K562 (cell line): Measurements from ENCODE around the gene MARK3. TPM values are rescaled to one million over a fixed set of nuclear protein-coding genes. Genes with fewer than 3 reads are reported as not detected.
A peak's percentile ranks its signal among the peaks of the same experiment; 100 is the strongest.

Experiments
- CBFB ChIP-seq: sonication (generic); formaldehyde crosslinking; IDR thresholded peaks from 2 replicates; pipeline ENCODE4 v1.4.0; 2020; ENCODE audit warnings: mild to moderate bottlenecking, missing genetic modification reagents
- CBX5 ChIP-seq: IDR thresholded peaks from 2 replicates; pipeline ENCODE4 v1.6.1; 2014; ENCODE audit warnings: low read depth, borderline replicate concordance
- ERF ChIP-seq: fragments of 450-650 bp; formaldehyde crosslinking; IDR thresholded peaks from 2 replicates; pipeline ENCODE4 v1.4.0; 2020; ENCODE audit warnings: mild to moderate bottlenecking, mixed read lengths
- MYC ChIP-seq, 2 experiments: fragments of 250-450 bp in 1 of 2; sonication (Bioruptor Pico) in 1 of 2; IDR thresholded peaks; 2 replicates each; pipeline versions ENCODE4 v1.5.1 to v1.6.1; 2012 to 2021; ENCODE audit warnings: low read depth in 2 of 2, borderline replicate concordance in 1 of 2, improper control_type of control experiment in 1 of 2, low read length in 1 of 2, mild to moderate bottlenecking in 1 of 2, moderate library complexity in 1 of 2
- NBN ChIP-seq: fragments of 450-650 bp; IDR thresholded peaks from 2 replicates; pipeline ENCODE4 v1.6.1; 2016; ENCODE audit warnings: low read depth, mild to moderate bottlenecking
- PCBP2 ChIP-seq: fragments of 200-400 bp; formaldehyde crosslinking; IDR thresholded peaks from 2 replicates; pipeline ENCODE4 v1.6.1; 2018; ENCODE audit warnings: low read length, low read depth, mild to moderate bottlenecking, moderate library complexity; ENCODE audit not compliant: poor library complexity, severe bottlenecking
- RNF2 ChIP-seq: sonication (generic); IDR thresholded peaks from 2 replicates; pipeline ENCODE4 v1.6.1; 2016
- SPI1 ChIP-seq: IDR thresholded peaks from 2 replicates; pipeline ENCODE4 v1.6.1; 2011; ENCODE audit warnings: low read depth, low read length, control low read depth, borderline replicate concordance
- ZEB2 ChIP-seq: fragments of 450-650 bp; IDR thresholded peaks from 2 replicates; pipeline ENCODE4 v1.6.1; 2016
- polyA plus RNA-seq, 8 experiments: library from polyadenylated mRNA; depleted of rRNA in 4 of 8; stranded (reverse) in 5 of 8; unstranded in 3 of 8; fragments of >200 nt; fragmentation: Nextera tagmentation in 2 of 8; fragmentation: Illumina TruSeq in 1 of 8; extraction: Ambion mirVana in 2 of 8; extraction: Trizol in 1 of 8; gene quantifications; 2 replicates each; pipeline versions ENCODE4 v1.2.1 to v1.2.3, GENCODE V29; 2011 to 2014; ENCODE audit warnings: inconsistent platforms in 1 of 8, missing spikeins in 1 of 8
- total RNA-seq, 7 experiments: library from RNA; depleted of rRNA in 6 of 7; stranded (reverse); fragments of >200 nt in 6 of 7; fragmentation: Illumina TruSeq in 2 of 7; extraction: Trizol in 2 of 7; gene quantifications; 2 replicates each; pipeline versions ENCODE4 v1.2.1 to v1.2.3, GENCODE V29; 2011 to 2021; ENCODE audit warnings: low replicate concordance in 1 of 7
- TF ChIP-seq, protein P1 (sequence below): fragments of 250-450 bp; sonication (Bioruptor Pico); IDR thresholded peaks from 2 replicates; pipeline ENCODE4 v1.8.0; 2022; ENCODE audit warnings: inconsistent platforms, mild to moderate bottlenecking, moderate library complexity, borderline replicate concordance
- TF ChIP-seq, protein P2 (sequence below): fragments of 450-650 bp; IDR thresholded peaks from one replicate; pipeline ENCODE4 v1.6.1; 2018; ENCODE audit warnings: mild to moderate bottlenecking, moderate library complexity; ENCODE audit not compliant: partially characterized antibody
- TF ChIP-seq, protein P3 (sequence below): fragments of 450-650 bp; formaldehyde crosslinking; IDR thresholded peaks from 2 replicates; pipeline ENCODE4 v1.4.0; 2020; ENCODE audit warnings: mild to moderate bottlenecking, mixed read lengths
- TF ChIP-seq, protein P4 (sequence below), 3 experiments: IDR thresholded peaks in 2 of 3; conservative IDR thresholded peaks in 1 of 3; 2 replicates each; pipeline ENCODE4 v1.5.1; 2011 to 2012; ENCODE audit warnings: low read length in 3 of 3, mild to moderate bottlenecking in 3 of 3, control low read depth in 2 of 3, improper control_type of control experiment in 1 of 3, inconsistent platforms in 1 of 3, low read depth in 1 of 3, mixed read lengths in 1 of 3, moderate library complexity in 1 of 3; ENCODE audit not compliant: insufficient read depth in 2 of 3
- TF ChIP-seq, protein P5 (sequence below), 2 experiments: fragments of 450-650 bp; IDR thresholded peaks; 2 replicates each; pipeline ENCODE4 v1.6.1; 2018; ENCODE audit warnings: mild to moderate bottlenecking in 2 of 2, low read depth in 1 of 2; ENCODE audit not compliant: partially characterized antibody in 2 of 2

The MARK3 gene
- total and polyA plus RNA-seq, 9 of the 15 experiments (the other 6 are each of a cell fraction or from before 2014, with no cell fraction given) = 10.1 to 68.7 (median 56.3) TPM

DNA sequence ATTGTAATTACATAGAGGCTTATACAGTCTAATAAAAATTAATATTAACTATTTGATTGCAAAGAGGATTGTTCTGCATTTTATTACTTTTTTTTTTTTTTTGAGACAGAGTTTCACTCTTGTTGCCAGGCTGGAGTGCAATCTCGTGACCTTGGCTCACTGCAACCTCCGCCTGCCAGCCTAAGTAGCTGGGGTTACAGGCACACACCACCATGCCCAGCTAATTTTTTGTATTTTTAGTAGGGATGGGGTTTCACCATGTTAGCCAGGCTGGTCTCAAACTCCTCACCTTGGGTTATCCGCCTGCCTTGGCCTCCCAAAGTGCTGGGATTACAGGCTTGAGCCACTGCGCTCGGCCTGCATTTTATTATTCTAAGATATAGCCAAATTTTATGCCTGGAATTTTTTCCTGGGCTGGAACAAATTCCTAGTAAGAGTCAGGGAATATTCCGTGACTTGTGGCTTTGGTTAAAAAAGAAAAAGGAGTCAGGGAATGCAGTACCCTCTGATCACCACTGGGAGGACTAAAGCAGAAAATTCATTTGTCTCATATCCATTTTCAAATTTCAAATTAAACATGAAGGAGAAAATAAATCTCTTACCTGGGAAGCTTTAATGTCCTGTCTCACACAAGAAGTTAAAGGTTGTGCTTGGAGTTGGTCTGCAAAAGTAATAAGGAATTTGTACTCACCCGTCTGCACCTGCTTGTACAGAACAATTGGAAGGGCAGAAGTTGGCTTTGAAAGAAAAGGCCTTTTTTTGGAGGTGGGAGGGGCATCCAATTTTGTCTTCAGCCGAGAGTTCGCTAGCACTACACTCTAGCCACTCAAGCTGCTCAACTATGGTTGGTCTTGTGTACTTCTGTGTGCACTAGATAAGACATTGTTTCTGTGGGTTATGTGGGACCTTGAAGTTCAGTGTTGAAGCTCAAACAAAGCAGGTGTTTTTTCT is 8.7 kb downstream of the MARK3 start (continued):
- TF ChIP-seq, protein P1, sequence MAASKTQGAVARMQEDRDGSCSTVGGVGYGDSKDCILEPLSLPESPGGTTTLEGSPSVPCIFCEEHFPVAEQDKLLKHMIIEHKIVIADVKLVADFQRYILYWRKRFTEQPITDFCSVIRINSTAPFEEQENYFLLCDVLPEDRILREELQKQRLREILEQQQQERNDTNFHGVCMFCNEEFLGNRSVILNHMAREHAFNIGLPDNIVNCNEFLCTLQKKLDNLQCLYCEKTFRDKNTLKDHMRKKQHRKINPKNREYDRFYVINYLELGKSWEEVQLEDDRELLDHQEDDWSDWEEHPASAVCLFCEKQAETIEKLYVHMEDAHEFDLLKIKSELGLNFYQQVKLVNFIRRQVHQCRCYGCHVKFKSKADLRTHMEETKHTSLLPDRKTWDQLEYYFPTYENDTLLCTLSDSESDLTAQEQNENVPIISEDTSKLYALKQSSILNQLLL (CRISPR knock-in tag) = no peak
- TF ChIP-seq CBFB (CRISPR knock-in tag) (no peak), PCBP2 (no peak), NBN (peak; percentile 72; the same call in 1 of the 2 replicates), SPI1 (no peak), CBX5 (no peak), MYC (IDR thresholded peaks at IDR 0.05; ENCODE audit: low read depth, low read length) (no peak), MYC (CRISPR knock-in tag; IDR thresholded peaks at IDR 0.05; ENCODE audit: borderline replicate concordance, low read depth) (no peak), ZEB2 (no peak), RNF2 (peak; percentile 47; the same call in 1 of the 2 replicates), ERF (CRISPR knock-in tag) (no peak)
- TF ChIP-seq, protein P2, sequence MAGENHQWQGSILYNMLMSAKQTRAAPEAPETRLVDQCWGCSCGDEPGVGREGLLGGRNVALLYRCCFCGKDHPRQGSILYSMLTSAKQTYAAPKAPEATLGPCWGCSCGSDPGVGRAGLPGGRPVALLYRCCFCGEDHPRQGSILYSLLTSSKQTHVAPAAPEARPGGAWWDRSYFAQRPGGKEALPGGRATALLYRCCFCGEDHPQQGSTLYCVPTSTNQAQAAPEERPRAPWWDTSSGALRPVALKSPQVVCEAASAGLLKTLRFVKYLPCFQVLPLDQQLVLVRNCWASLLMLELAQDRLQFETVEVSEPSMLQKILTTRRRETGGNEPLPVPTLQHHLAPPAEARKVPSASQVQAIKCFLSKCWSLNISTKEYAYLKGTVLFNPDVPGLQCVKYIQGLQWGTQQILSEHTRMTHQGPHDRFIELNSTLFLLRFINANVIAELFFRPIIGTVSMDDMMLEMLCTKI = no peak
- TF ChIP-seq, protein P3, sequence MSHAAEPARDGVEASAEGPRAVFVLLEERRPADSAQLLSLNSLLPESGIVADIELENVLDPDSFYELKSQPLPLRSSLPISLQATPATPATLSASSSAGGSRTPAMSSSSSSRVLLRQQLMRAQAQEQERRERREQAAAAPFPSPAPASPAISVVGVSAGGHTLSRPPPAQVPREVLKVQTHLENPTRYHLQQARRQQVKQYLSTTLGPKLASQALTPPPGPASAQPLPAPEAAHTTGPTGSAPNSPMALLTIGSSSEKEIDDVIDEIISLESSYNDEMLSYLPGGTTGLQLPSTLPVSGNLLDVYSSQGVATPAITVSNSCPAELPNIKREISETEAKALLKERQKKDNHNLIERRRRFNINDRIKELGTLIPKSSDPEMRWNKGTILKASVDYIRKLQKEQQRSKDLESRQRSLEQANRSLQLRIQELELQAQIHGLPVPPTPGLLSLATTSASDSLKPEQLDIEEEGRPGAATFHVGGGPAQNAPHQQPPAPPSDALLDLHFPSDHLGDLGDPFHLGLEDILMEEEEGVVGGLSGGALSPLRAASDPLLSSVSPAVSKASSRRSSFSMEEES = no peak
- TF ChIP-seq, protein P4, sequence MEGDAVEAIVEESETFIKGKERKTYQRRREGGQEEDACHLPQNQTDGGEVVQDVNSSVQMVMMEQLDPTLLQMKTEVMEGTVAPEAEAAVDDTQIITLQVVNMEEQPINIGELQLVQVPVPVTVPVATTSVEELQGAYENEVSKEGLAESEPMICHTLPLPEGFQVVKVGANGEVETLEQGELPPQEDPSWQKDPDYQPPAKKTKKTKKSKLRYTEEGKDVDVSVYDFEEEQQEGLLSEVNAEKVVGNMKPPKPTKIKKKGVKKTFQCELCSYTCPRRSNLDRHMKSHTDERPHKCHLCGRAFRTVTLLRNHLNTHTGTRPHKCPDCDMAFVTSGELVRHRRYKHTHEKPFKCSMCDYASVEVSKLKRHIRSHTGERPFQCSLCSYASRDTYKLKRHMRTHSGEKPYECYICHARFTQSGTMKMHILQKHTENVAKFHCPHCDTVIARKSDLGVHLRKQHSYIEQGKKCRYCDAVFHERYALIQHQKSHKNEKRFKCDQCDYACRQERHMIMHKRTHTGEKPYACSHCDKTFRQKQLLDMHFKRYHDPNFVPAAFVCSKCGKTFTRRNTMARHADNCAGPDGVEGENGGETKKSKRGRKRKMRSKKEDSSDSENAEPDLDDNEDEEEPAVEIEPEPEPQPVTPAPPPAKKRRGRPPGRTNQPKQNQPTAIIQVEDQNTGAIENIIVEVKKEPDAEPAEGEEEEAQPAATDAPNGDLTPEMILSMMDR (IDR thresholded peaks at IDR 0.05 in 2 of 3, conservative IDR thresholded peaks at IDR 0.05 in 1 of 3; ENCODE audit: insufficient read depth in 2 of 3, low read depth in 1 of 3, low read length in 3 of 3) = peak; percentile 3 to 62 (median 59); a peak in 4 of 6 replicates
- TF ChIP-seq, protein P5, sequence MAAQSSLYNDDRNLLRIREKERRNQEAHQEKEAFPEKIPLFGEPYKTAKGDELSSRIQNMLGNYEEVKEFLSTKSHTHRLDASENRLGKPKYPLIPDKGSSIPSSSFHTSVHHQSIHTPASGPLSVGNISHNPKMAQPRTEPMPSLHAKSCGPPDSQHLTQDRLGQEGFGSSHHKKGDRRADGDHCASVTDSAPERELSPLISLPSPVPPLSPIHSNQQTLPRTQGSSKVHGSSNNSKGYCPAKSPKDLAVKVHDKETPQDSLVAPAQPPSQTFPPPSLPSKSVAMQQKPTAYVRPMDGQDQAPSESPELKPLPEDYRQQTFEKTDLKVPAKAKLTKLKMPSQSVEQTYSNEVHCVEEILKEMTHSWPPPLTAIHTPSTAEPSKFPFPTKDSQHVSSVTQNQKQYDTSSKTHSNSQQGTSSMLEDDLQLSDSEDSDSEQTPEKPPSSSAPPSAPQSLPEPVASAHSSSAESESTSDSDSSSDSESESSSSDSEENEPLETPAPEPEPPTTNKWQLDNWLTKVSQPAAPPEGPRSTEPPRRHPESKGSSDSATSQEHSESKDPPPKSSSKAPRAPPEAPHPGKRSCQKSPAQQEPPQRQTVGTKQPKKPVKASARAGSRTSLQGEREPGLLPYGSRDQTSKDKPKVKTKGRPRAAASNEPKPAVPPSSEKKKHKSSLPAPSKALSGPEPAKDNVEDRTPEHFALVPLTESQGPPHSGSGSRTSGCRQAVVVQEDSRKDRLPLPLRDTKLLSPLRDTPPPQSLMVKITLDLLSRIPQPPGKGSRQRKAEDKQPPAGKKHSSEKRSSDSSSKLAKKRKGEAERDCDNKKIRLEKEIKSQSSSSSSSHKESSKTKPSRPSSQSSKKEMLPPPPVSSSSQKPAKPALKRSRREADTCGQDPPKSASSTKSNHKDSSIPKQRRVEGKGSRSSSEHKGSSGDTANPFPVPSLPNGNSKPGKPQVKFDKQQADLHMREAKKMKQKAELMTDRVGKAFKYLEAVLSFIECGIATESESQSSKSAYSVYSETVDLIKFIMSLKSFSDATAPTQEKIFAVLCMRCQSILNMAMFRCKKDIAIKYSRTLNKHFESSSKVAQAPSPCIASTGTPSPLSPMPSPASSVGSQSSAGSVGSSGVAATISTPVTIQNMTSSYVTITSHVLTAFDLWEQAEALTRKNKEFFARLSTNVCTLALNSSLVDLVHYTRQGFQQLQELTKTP (IDR thresholded peaks at IDR 0.05; ENCODE audit: low read depth in 1 of 2, partially characterized antibody in 2 of 2) = peak in 1 of 2 experiments; percentile 54
